ENCODE data around the gene UCN2.
"Not testable (repeated sequence)": the region's sequence is repeated elsewhere in the genome, so short reads cannot be mapped to it uniquely, and the experiment has no call there.

UCN2 gene

DNA sequence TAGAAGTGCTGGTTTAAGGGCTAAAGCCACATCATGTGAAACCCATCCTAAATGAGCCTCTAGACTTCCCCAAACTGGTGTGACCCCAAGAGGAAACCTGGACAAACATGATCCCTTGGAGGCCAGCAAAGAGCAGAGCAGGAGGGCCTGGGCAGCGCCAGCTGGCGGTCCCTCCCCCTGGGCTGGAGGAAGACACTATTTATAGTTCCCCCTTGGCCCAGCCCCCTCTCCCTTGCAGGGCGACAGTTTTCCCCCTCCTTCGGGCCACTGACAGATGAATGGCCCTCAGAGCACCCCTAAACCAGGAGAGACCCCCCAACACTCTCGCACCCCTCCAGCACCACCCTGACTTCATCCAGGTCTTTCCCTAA lies 2.9 kb downstream of the UCN2 start:
- DNase-seq, result no peak

DNA sequence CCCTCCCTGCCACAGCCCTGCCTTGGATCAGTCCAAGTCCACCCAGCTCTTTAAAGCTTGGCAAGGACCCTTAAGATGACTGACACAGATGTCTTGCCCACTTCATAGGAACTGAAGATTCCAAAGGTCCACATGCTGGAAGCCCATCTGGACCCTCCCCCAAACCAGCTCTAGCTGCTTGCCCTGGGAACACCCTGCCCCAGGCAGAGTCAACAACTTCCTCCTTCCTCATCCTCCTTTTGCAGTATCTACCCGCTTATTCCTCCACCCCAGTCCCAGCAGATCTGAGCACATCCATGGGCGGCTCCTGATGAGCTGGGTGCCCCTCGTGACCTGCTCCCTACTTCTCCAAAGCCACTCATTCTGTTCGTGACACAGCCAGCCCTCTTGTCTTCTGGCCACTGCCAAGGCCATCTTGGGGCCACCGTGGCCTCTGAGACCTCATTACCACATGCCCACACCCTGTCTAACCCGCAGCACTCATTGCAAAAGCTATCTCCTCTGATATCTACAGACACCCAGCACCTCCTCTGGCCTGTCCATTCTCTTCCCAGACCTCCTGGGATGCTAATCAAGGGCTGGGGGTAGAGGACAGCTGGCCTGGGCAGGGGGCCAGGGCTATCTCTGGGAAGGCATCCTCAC lies 5.0 kb downstream of the UCN2 start:
- no peak for DNase-seq

DNA sequence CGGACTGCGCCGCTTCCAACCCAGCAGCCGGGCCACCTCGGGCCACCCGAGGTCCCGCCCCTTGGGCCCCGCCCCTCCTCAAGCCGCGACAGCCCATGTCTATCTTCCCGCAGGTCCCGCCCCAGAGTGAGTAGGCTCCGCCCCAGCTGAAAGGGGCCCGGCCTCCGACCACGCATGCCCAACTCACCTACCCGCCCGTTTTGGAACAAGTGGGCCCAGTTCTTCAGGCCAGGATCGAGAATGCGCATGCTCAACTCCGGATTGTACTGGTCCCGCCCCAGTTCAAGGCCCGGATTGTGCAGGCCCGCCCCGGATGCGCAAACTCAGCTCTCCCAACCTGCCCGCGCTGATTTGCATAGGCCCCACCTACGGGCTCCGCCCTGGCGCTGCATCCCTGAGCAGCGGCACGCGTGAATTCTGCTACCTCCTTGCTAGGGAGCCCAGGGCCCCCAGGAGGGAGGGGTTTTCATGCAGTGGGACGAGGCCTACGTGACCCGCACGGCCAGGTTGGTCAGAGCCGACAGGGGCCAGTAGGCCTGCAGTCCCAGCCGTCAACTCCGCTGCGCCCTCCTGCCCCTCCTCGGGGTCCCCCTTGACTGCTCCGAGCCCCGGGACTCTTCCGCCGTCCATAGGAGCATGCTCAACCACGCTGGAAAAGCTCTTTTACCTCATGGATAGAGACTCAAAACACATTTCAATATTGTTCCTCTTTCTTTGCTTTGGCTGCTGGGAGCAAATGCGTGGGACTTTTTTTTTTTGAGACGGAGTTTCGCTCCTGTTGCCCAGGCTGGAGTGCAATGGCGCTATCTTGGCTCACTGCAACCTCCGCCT lies 6.6 kb downstream of the UCN2 start, which contains the start of gene PFKFB4:
Gene PFKFB4 (minus strand): TSS at position 8 of the 831 bp plus-strand sequence. CDS start 26 bp downstream, outside the sequence.
- peak; percentile 98 for DNase-seq

DNA sequence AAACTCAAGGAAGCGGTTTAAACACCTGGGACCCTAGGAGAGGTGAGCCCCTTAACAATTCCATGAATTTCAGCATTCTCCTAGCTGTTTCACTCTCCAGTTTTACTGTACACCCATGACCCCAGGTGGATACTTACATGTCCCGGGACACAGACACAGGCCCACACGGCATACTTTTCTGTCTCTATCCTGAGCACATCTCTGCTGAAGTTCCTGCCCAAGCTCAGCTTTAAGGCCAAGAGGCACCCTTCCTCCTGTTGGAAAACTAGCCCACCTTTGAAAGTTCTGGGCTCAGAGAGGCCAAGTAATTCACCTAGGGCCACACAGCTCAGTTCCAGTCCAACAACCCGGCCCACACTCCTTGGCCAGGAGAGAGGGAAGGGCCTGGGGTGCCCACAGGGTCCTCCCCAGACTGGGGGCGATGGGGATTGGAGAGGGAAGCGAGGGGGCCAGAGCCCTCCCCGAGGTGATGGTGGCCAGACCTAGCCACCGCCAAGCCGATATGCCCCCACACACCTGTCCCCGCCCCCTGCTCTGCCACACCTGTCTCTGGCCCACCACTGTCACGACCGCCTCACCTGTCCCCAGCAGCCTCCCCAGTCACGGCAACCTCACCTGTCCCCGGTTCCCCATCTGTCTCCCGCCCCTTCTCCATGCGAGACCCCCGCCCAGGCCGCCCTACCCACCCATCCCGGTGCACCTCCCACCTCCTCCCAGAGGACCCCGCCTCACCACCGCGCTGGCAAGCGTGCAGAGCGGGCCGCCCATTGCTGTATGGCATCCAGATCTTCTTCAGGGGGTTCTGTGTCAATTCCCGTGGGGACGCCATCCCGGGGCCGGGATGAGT lies 7.4 kb downstream of the UCN2 start:
- no peak for DNase-seq

DNA sequence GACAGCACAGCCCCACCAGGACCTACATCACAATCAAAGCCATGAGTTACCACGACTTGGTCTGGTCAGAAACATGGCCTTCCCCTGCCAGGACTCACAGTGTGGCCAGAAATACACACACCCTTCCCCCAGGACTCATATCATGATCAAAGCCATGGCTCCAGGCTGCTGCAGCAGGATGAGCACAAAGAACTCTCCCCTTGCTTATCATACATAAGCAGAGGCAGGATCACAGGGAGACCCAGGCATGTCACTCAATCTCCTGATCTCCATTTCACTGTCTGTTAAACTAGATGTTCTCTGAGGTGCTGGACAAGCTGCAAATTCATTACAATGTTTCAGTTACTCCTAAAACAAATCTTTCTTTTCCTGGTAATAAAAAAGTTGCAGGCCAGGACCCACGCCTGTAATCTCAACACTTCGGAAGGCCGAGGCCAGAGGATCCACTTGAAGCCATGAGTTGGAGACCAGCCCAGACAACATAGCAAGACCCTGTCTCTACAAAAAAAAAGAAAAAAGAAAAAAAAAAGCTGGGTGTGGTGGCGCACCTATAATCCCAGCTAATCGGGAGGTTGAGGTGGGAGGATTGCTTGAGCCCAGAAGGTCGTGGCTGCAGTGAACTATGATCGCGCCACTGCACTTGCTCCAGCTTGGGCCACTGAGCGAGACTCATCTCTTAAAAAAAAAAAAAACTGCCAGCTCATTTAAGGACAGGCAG lies 8.2 kb downstream of the UCN2 start:
- no peak for DNase-seq

DNA sequence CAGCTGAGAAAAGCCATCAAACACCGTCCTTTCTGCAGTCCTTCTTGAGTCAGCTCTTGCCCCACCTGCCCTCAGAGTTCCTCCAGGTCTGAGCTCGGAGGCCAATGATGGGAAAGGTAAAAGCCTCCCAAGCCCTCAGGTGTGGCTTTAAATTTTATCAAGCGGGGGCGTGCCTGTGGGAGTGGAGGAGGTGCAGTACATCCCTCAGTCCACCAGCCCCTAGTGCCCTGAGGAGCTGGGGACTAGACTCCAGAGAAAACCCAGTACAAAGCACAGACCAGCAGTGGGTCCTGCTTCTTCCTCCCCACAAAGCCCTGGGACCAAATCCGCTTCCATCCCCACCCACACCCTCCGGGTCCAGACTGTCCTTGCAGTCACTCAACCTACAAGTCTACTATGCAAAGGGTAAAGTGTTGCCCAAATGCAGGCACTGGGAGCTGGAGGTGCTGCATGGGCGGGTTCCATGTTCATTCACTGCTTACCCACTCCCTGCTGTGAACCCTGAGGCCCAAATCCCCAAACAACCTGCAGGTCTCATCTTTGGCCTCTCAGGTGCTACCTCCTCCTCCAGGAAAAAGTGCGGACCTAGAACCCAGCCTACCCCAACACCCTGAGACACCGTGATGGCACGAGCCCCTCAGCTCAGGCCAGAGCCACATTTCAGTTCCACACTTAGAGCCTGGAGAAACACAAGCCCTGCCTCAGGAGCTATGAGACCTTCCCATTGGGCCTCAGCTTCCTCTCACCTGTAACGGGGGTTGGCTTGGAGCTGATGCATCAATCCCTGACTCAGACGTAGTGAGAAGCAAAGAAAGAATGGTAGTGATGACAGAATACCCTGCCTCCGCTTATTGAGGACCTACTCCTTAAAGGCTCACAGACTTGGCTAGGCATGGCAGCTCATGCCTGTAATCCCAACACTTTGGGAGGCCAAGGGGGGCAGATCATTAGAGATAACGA lies 9.4 kb downstream of the UCN2 start:
- no peak for DNase-seq

DNA sequence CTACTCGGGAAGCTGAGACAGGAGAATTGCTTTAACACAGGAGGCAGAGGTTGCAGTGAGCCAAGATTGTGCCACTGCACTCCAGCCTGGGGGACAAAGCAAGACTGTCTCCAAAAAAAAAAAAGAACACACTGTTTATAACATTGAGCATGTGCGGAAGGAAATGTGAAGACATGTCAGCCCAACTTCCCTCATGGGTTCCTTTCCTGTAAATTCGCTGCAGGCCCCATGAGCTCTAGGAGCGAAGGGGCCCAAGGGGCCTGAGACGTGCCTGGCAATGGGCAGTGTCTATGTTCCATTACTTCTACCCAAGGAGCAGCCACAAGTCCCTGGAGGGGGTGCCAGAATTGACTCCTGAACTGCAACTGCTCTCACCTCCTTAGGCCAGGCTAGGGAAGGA lies 10.2 kb downstream of the UCN2 start:
- no peak for DNase-seq

DNA sequence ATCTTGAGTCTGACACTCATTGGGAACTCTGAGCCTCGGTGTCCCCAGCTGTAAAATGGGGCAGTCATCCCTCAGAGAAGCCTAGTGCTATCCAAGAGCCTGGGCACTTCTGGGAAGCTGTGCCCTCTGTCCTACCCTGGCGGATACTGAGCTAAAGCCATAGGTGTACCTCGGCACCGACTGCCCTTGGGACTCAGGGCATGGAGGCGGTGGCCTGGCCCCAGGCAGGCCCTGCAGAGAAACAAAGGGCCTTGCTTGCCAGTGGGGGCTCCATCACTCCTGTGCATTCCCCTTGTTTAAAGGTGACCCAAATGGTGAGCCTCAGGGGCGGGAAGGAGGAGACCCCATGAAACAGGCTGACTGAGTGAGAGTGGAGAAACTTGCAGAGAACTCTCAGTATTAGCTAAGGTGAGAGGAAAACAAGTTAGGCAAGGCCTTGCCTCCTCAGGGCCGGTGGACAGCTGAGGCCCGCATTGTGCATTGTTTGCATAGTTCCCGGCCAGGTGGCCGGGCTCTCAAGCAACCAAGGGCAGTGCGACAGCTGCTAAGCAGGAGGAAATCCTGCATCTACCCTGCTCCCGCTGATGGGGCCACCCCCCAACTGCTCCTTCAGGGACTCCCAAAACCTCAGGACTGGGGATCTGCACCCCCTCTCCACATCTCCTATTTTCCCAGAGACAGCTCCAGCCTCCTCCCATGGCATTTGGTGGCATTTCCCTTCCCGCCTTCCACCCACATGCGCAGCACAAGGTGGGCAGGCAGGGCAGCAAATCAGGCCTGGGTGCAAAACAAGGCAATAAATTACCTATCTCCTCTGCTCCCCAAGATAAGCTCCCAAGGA lies 11.2 kb downstream of the UCN2 start:
- DNase-seq, result no peak

DNA sequence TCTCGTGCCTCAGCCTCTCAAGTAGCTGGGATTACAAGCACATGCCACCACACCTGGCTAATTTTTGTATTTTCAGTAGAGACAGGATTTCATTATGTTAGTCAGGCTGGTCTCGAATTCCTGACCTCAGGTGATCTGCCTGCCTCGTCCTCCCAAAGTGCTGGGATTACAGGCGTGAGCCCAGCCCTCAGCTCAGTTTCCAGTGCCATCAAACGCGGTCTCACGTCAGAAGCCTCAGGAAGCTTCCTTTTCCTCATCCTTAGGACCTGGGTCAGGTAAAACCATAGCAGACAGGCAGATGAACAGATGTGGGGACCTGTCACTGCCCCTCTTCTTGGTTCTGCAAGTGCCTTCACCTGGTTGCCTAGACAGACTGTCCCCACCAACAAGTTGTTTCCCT lies 11.9 kb downstream of the UCN2 start:
- DNase-seq, result not testable (repeated sequence)

DNA sequence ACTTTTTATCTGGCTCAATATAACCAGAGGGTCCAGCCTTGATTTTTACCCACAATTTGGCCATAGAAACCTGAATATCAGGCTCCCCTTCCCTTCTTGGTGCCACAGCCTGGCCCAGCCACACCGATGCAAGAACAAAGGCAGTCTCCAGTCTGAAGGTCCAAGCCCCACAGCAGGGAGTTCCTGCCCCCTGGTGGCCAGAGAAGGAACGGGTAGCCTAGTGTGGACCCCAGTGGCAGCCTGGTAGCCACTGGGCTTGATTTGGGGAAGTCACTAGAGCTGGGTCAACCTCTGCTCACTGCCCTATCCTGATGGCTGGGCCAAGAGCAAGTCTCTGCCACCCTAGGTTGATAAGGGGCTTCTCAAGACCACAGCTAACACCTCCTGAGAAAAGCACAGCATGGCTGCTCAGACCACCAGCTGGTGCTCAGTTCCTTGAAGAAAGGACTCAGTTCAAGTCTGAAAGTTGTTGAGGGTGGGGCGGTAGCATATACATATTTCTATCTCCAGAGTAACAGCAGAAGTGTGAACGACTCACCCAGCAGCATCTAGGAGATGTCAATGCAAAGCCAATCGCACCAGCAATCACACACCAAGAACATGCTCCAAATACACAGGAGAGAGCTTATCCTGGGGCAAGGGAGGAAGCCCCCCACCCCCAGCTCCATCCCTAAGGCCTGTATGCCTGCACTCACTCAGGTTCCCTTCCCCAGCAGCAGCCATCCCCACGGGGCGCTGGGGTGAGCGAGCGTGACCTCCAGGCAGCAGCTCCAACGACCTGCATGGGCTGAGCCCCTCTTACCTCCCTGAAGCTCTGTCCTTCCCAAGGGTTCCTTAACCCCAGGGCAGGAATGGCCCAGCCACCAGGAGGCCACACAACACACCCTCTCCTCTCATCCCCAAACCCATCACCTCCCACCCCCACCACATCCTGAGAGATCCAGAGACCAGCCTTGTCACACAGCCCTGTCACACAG lies 14.6 kb downstream of the UCN2 start:
- peak; percentile 64 for DNase-seq

DNA sequence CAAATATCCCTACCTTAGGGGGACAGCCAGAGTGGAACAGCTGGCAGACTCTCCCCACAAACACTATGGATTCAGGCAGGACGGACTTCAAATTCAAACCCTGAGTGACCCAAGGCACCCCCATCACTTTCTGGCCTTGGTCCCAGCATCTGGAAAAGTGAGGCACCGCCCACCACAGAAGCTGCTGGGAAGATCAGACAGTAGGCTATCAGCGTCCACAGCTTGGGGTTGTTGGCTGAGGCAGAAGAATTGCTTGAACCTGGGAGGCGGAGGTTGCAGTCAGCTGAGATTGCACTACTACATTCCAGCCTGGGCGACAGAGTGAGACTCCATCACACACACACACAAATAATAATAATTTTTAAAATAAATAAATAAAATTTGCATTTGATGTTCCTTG lies 15.5 kb downstream of the UCN2 start:
- no peak for DNase-seq

DNA sequence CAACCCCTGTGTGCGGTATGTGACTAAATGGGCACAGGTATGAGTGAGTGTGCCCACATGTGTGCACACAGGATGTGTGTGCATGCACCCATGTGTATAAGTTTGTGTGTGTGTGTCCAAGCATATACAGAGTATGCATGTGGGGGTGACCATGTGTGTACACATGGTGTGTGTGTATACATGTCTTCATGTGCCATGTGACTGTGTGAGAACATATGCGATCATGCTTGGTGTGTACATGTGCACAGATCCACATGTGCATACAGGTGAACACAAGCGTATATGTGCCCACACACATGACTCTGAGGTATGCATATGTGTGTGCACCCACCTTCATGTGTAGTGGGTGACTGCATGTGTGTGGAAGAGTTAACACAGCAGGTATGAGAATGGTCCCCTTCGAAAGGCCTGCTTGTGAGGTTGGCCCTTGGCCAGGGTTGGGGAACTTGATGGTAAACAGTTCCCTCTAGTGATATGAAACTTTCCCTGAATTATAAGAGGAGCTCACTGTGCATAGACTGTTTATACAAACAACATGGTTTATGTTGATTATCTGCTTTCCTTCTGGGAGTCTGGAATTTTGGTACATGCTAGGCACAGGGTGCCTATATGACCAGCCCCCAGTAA lies 17.3 kb downstream of the UCN2 start:
- no peak for DNase-seq

DNA sequence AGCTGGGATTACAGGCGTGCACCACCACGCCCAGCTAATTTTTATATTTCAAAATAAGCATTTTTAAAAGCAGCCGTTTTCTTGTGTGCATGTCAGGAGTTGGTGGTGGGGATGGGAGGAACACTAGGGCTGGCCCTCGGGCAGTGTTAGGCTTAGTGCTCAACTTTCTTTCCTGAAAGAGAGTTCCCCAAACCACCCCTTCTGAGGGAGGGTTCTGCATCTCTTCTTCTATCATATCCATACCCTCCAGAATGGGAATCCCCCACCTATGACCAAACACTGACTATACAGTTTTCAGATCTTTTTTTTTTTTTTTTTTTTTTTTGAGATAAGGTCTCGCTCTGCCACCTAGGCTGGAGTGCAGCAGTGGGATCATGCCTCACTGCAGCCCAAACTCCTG lies 19.4 kb downstream of the UCN2 start:
- no peak for DNase-seq

DNA sequence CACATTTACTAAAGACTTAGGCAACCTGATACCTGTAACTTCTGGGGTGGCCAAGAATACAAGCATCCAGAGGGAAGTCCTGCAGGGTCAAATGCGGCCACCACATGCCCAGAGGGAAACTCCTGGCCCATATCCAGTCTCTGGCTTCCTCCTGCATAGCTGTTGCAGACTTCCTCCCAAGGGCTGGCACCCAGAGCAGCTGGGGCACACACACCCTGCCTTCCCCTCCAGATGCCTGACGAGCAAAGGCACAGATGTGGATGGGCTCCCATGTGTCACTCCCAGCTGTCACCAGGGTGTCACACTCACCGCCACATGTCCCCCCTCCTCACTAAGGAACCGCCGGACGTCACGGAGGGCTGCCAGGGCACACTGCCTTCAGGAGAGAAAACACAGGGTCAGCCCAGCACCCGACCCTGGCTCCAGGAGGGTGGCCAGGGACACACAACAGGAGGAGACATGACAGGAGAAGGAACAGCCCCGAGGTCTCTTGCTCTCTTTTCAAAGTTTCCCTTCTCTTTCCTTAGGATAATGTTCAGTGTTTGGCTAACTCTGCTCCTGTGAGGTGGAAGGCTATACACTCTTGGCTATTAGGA lies 20.2 kb downstream of the UCN2 start:
- no peak for DNase-seq

DNA sequence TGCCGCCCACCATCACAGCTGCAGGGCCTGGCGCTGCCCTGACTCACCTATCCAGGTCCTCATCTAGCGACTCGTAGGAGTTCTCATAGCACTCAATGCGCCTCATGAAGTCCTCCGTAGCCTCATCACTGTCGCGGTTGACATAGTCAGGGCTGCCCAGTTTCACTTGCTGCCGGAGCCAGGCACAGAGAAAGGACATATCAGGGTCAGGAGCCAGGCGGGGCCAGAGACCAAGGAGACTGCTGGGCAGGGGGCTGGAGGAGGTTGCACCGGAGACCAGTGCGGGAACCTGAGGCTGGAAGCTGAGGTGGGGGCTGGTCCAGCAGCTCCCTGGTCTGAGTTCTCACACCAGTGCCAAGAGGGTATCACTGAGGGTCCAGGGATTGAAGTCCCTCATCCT lies 25.1 kb downstream of the UCN2 start:
- no peak for DNase-seq

DNA sequence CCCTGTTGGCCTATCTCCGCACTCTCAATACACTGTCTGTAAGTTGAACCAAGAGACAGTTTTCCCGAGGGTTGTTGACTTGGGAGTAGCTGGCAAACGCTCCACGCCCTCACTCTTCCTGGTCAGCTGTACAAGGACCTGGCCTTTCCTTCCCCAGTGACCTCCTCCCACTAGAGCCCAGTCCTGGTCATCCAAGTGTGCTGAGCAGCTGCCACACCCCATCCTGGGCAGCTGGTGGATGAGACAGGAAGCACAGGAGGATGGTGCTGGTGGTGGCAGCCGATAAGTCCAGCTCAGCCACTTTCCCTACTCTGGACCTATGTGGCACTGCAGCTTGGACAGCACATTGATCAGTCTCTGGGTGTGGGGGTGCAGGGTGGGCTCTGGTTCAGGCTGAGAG lies 26.8 kb downstream of the UCN2 start:
- DNase-seq, result no peak

DNA sequence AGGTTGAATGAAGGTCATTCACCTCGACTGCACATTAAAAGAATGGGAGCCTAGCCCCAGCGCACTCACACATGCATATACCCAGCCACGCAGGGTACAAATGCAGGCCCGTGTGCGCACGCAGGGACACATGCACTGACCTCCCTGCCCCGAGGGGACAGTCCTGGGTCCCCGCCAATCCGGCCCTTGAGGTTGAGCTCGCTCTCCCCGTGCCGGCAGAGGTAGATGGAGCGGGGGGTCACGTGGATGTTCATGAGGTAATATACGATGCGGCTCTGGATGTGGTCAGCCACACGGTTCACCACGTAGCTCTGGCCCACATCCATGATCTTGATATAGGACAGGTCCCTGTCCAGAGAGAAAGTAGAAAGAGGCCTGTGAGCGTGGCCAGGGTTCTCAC lies 27.5 kb downstream of the UCN2 start:
- DNase-seq, result no peak

DNA sequence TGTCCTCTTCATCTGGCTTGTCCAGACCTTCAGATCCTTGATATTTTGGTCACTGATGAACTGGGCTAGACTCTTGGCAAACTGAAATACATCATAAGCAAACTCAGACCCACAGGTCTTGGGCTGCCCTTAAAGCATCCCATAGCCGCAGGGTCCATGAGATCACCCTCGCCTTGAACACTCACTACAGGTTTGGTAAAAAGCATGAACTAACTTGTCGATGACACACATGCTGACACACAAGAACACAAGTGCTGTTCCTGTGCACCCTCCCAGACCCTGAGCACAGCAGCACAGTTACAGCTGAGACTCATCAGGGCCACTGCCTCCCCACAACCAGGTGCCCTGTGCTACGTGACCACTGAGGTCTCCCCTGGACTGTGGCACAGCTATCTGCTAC lies 28.0 kb downstream of the UCN2 start:
- DNase-seq, result no peak

DNA sequence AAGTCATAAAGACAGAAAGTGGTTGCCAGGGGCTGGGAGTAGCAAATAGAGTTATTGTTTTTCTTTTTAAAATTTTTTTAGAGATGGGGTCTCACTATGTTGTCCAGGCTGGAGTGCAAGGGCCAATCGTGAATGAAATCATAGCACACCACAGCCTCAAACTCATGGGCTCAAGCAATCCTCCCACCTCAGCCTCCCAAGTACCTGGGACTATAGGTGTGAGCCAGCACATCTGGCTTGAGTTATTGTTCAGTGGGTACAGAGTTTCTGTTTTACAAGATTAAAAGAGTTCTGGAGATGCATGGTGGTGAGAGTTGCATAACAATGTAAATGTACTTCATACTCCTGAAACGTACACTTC lies 30.6 kb downstream of the UCN2 start:
- DNase-seq, result no peak

Measured in KG1 (cell line).